BJ (cell line): ENCODE measurements around the gene WHRN. TPM values are rescaled to one million over a fixed set of nuclear protein-coding genes. Genes with fewer than 3 reads are reported as not detected.
A peak's percentile ranks its signal among the peaks of the same experiment; 100 is the strongest.

ENCODE experiments used
- CTCF ChIA-PET: fragments of 350-600 bp; formaldehyde crosslinking; extraction: SDS; loops from one replicate; lab custom pipeline; 2021; ENCODE audit warnings: antibody characterized with exemption, inconsistent platforms; lab: Yijun Ruan, JAX
- POLR2A ChIA-PET: fragments of 300-600 bp; sonication (Branson Sonifier 250); formaldehyde crosslinking; extraction: SDS; loops from one replicate; lab custom pipeline; 2021; ENCODE audit warnings: antibody characterized with exemption; lab: Charles Lee
- DNase-seq: peaks from one replicate; pipeline ENCODE4 v3.0.0-alpha.2; 2011; ENCODE audit warnings: low read depth
- H3K27me3 ChIP-seq: 2 replicates; pipeline ENCODE4 v1.6.0; 2011; ENCODE audit warnings: low read length; ENCODE audit not compliant: control insufficient read depth, insufficient read depth
- H3K36me3 ChIP-seq: 2 replicates; pipeline ENCODE4 v1.5.1; 2011; ENCODE audit warnings: low read length; ENCODE audit not compliant: control insufficient read depth, insufficient read depth
- H3K4me3 ChIP-seq: 2 replicates; pipeline ENCODE4 v1.5.1; 2011; ENCODE audit warnings: low read depth, mild to moderate bottlenecking, control low read depth, low read length
- CTCF ChIP-seq: IDR thresholded peaks from 2 replicates; pipeline ENCODE4 v1.5.1; 2011; ENCODE audit warnings: low read depth, mild to moderate bottlenecking, control low read depth, inconsistent platforms, low read length, moderate library complexity; ENCODE audit not compliant: insufficient read depth
- polyA plus RNA-seq: library from polyadenylated mRNA; depleted of rRNA; stranded (reverse); fragments of >200 nt; gene quantifications from 2 replicates; pipeline ENCODE4 v1.2.3, GENCODE V29; 2011

The WHRN gene
- polyA plus RNA-seq, 1 experiment, result 1.5 TPM

- no peaks in the 10 kb centered on the region for H3K36me3 ChIP-seq
- DNase-seq, result no peak
- no peaks in the 10 kb centered on the region for H3K27me3 ChIP-seq
- no peak for TF ChIP-seq CTCF
- no peak overlapping the region for H3K4me3 ChIP-seq
- ChIA-PET CTCF (interaction anchor here (1.0 to 1.5 kb wide), 2 partner anchors 15 to 52 kb away, joined by 3 to 7 read pairs; no protein-coding TSS in a partner anchor), POLR2A (no interaction called here)
Measured at GRCh38 chr9:114390952-114391351, 114.3 kb downstream of the WHRN start.

GRCh38 chr9:114389612-114390368, 115.5 kb downstream of the WHRN start:
- ChIA-PET CTCF (interaction anchor here (1.5 kb wide), 1 partner anchor 16 kb away, joined by 7 read pairs; no protein-coding TSS in a partner anchor), POLR2A (no interaction called here)
- TF ChIP-seq CTCF, result no peak
- Histone ChIP-seq H3K27me3 (no peaks in the 10 kb centered on the region), H3K36me3 (no peaks in the 10 kb centered on the region; the same call in 1 of the 2 replicates), H3K4me3 (no peak overlapping the region)
- no peak for DNase-seq

- no peak for DNase-seq
- Histone ChIP-seq H3K4me3 (no peak overlapping the region), H3K36me3 (no peaks in the 10 kb centered on the region; the same call in 1 of the 2 replicates), H3K27me3 (no peaks in the 10 kb centered on the region)
- TF ChIP-seq CTCF, result no peak
- ChIA-PET CTCF (interaction anchor here (1.1 to 2.0 kb wide), 2 partner anchors 14 to 17 kb away, joined by 3 to 11 read pairs; no protein-coding TSS in a partner anchor), POLR2A (no interaction called here)
Measured at GRCh38 chr9:114388764-114389375, 116.4 kb downstream of the WHRN start.

- H3K27me3 ChIP-seq, result no peaks in the 10 kb centered on the region
- no peak for DNase-seq
- no peaks in the 10 kb centered on the region; the same call in 1 of the 2 replicates for H3K36me3 ChIP-seq
- CTCF ChIA-PET, result interaction anchor here (1.1 to 2.0 kb wide), 3 partner anchors 15 to 50 kb away, joined by 3 to 11 read pairs (median 7); no protein-coding TSS in a partner anchor
- POLR2A ChIA-PET, result no interaction called here
- no peak for TF ChIP-seq CTCF
- H3K4me3 ChIP-seq, result peak overlapping the region; percentile 45; the same call in 1 of the 2 replicates
Measured at GRCh38 chr9:114388357-114388682, 117.0 kb downstream of the WHRN start.

GRCh38 chr9:114387680-114388356, 117.5 kb downstream of the WHRN start, which contains the start of gene AKNA:
Gene AKNA, minus strand, starts transcription at chr9:114387982. Its CDS starts 6,649 bp downstream, at chr9:114381333.
- H3K4me3 ChIP-seq, result peak within 1 kb of the TSS; percentile 45
- TF ChIP-seq CTCF, result no peak
- H3K27me3 ChIP-seq, result no peaks in the 10 kb centered on the region
- no peak for DNase-seq
- no peaks in the 10 kb centered on the region; the same call in 1 of the 2 replicates for H3K36me3 ChIP-seq
- ChIA-PET CTCF (interaction anchor here (1.1 to 2.0 kb wide), 4 partner anchors 15 to 49 kb away, joined by 3 to 11 read pairs (median 6); no protein-coding TSS in a partner anchor), POLR2A (no interaction called here)
